DOHH2 (cell line): ENCODE results near the gene GFPT1.
A peak's percentile ranks its signal among the peaks of the same experiment; 100 is the strongest.

Experiments used
- H3F3A ChIP-seq: fragments of 200-600 bp; sonication (generic), shearing (Covaris generic); 2 replicates; pipeline ENCODE4 v1.6.0; 2016; ENCODE audit warnings: antibody characterized with exemption, mild to moderate bottlenecking; ENCODE audit not compliant: control insufficient read depth, insufficient read depth
- H3K27ac ChIP-seq: fragments of 200-600 bp; sonication (generic); 2 replicates; pipeline ENCODE4 v1.5.1; 2014; ENCODE audit warnings: low read depth, mild to moderate bottlenecking, low read length, moderate library complexity
- H3K27me3 ChIP-seq: fragments of 200-600 bp; sonication (generic); 2 replicates; pipeline ENCODE4 v1.6.1; 2014; ENCODE audit warnings: mild to moderate bottlenecking, low read length, mixed read lengths; ENCODE audit not compliant: control insufficient read depth
- H3K36me3 ChIP-seq: fragments of 200-600 bp; sonication (generic); 2 replicates; pipeline ENCODE4 v1.6.1; 2014; ENCODE audit warnings: mild to moderate bottlenecking, low read length, moderate library complexity, mixed read lengths; ENCODE audit not compliant: control insufficient read depth
- H3K4me1 ChIP-seq: fragments of 200-600 bp; sonication (generic); 2 replicates; pipeline ENCODE4 v1.6.1; 2014; ENCODE audit warnings: mild to moderate bottlenecking, low read length, mixed read lengths; ENCODE audit not compliant: control insufficient read depth
- H3K4me2 ChIP-seq: fragments of 200-600 bp; sonication (generic); 2 replicates; pipeline ENCODE4 v1.6.0; 2014; ENCODE audit warnings: mild to moderate bottlenecking, low read length, moderate library complexity
- H3K4me3 ChIP-seq: fragments of 200-600 bp; sonication (generic); 2 replicates; pipeline ENCODE4 v1.5.1; 2014; ENCODE audit warnings: mild to moderate bottlenecking, low read length, mixed read lengths
- H3K79me2 ChIP-seq: fragments of 200-600 bp; sonication (generic); 2 replicates; pipeline ENCODE4 v1.6.1; 2014; ENCODE audit warnings: mild to moderate bottlenecking, low read length, mixed read lengths; ENCODE audit not compliant: control insufficient read depth
- H3K9me2 ChIP-seq: fragments of 200-600 bp; sonication (generic); replicated peaks from 2 replicates; pipeline ENCODE4 v1.6.1; 2014; ENCODE audit warnings: mild to moderate bottlenecking, low read length, mixed read lengths; ENCODE audit not compliant: control insufficient read depth
- H3K9me3 ChIP-seq: fragments of 200-600 bp; sonication (generic); 2 replicates; pipeline ENCODE4 v1.6.1; 2014; ENCODE audit warnings: antibody characterized with exemption, low read length, mixed read lengths; ENCODE audit not compliant: control insufficient read depth, insufficient read depth
- H4K20me1 ChIP-seq: fragments of 200-600 bp; sonication (generic); 2 replicates; pipeline ENCODE4 v1.6.0; 2014; ENCODE audit warnings: low read depth, mild to moderate bottlenecking, antibody characterized with exemption, low read length, moderate library complexity; ENCODE audit not compliant: control insufficient read depth, insufficient read depth
- EZH2phosphoT487 ChIP-seq: fragments of 200-600 bp; sonication (generic); IDR thresholded peaks from 2 replicates; pipeline ENCODE4 v1.6.1; 2017; ENCODE audit warnings: borderline replicate concordance, mild to moderate bottlenecking, antibody characterized with exemption, low read length, moderate library complexity, mixed read lengths
- TF ChIP-seq, protein P1 (sequence below): fragments of 200-600 bp; sonication (generic); IDR thresholded peaks from one replicate; pipeline ENCODE4 v1.5.1; 2014; ENCODE audit warnings: antibody characterized with exemption, mild to moderate bottlenecking, low read depth, low read length; ENCODE audit not compliant: poor library complexity, severe bottlenecking

GFPT1 gene

GRCh38 chr2:69305712-69306392 is 81.2 kb downstream of the GFPT1 start:
- Histone ChIP-seq H3F3A (no peaks in the 10 kb centered on the region), H3K4me3 (peak overlapping the region; percentile 78), H3K9me3 (no peaks in the 10 kb centered on the region), H3K4me2 (peak overlapping the region; percentile 98), H3K36me3 (no peaks in the 10 kb centered on the region), H3K4me1 (peaks cover 12% of the 10 kb centered on the region), H3K27me3 (peaks cover 38% of the 10 kb centered on the region), H4K20me1 (no peaks in the 10 kb centered on the region), H3K9me2 (no peaks in the 10 kb centered on the region), H3K79me2 (no peaks in the 10 kb centered on the region), H3K27ac (no peak overlapping the region)
- TF ChIP-seq, protein P1, sequence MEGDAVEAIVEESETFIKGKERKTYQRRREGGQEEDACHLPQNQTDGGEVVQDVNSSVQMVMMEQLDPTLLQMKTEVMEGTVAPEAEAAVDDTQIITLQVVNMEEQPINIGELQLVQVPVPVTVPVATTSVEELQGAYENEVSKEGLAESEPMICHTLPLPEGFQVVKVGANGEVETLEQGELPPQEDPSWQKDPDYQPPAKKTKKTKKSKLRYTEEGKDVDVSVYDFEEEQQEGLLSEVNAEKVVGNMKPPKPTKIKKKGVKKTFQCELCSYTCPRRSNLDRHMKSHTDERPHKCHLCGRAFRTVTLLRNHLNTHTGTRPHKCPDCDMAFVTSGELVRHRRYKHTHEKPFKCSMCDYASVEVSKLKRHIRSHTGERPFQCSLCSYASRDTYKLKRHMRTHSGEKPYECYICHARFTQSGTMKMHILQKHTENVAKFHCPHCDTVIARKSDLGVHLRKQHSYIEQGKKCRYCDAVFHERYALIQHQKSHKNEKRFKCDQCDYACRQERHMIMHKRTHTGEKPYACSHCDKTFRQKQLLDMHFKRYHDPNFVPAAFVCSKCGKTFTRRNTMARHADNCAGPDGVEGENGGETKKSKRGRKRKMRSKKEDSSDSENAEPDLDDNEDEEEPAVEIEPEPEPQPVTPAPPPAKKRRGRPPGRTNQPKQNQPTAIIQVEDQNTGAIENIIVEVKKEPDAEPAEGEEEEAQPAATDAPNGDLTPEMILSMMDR = no peak
- no peak for TF ChIP-seq EZH2phosphoT487

DNA sequence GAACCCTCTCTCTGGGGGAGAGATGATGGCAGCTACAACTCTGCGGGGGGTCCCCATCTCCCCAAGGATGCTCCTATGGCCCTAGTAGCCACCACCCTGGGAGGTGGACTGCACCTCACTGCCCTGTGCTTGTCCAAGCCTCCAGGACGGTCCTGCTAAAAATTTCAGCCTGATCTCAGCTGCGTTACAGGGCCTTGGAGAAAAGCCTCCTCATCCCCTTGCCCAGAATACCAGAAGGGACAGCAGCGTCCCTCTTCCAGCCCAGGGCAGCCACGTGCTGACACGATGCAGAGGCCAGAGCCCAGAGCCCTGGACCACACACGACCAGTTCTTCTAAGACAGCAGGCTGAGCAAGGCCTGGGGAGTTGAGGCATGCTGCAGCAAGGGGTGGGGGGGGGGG is 81.9 kb downstream of the GFPT1 start:
- Histone ChIP-seq H3K27ac (no peak overlapping the region), H3K27me3 (peaks cover 38% of the 10 kb centered on the region), H3F3A (no peaks in the 10 kb centered on the region), H3K4me2 (no peak overlapping the region), H3K79me2 (no peaks in the 10 kb centered on the region), H4K20me1 (no peaks in the 10 kb centered on the region), H3K4me3 (no peak overlapping the region), H3K9me2 (no peaks in the 10 kb centered on the region), H3K4me1 (peaks cover 12% of the 10 kb centered on the region), H3K9me3 (no peaks in the 10 kb centered on the region), H3K36me3 (no peaks in the 10 kb centered on the region)
- TF ChIP-seq, protein P1 = no peak
- no peak for TF ChIP-seq EZH2phosphoT487

DNA sequence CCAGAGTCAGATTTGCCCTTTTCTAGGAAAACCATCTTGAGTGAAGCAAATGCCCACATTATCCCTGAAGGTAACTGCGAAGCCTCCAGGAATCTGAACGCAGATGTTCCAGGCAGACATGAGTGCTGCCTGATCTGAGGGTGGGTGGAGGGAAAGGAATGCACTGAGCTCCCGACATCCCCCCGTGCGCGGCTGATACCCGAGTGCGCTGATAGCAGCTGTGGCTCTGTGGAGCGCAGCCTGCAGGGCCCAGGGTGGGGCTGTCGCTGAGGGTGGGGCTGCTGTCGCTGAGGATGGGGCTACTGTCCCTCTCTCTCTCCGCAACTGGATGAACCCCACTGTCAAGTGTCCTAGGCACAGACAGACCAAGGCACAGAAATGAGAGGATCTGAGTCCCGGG is 82.4 kb downstream of the GFPT1 start:
- no peak overlapping the region for H3K27ac ChIP-seq
- H3K4me3 ChIP-seq = no peak overlapping the region
- no peaks in the 10 kb centered on the region for H3K9me2 ChIP-seq
- no peaks in the 10 kb centered on the region for H3K36me3 ChIP-seq
- no peaks in the 10 kb centered on the region for H4K20me1 ChIP-seq
- H3K4me2 ChIP-seq = no peak overlapping the region
- H3K4me1 ChIP-seq = peaks cover 12% of the 10 kb centered on the region
- no peaks in the 10 kb centered on the region for H3K9me3 ChIP-seq
- no peak for TF ChIP-seq EZH2phosphoT487
- TF ChIP-seq, protein P1 = no peak
- peaks cover 42% of the 10 kb centered on the region for H3K27me3 ChIP-seq
- no peaks in the 10 kb centered on the region for H3K79me2 ChIP-seq
- H3F3A ChIP-seq = no peaks in the 10 kb centered on the region
